ENCODE data around the gene WDR26. TPM values are rescaled to one million over a fixed set of nuclear protein-coding genes. Genes with fewer than 3 reads are reported as not detected.

Gene WDR26
- total RNA-seq, 1 donor from 2014 or later: 22.2 TPM

DNA sequence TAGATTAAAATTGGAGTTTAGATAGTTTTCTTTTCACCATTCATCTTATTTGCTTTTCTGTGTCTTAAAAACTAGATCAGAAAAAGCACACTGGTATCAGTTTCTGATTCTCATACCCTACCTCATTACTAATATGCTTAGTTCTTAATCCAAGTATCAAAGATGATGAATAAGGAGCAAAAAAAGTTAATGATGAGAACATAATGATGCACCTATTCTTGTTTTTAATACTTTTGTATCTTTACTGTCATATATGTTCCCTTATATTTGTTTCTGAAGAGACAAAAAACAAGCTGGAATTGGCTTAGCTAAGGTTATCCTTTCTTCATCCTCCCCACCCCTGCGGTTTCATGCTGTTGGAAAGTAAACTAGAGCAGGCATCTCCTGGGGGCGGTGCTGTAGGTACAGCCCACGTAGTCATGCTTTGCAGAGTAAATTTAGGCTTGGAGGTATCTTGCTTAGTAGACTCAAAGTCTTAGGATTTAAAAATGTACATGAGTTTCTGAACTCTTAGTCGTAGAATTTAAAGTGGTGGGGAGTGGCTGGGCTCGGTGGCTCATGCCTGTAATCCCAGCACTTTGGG is 61.5 kb downstream of the WDR26 start:
- no peak overlapping the region for H3K4me3 ChIP-seq (ENCODE audit: low read depth, low read length)
- DNase-seq (ENCODE audit: low read depth): no peak
- TF ChIP-seq, protein P1, sequence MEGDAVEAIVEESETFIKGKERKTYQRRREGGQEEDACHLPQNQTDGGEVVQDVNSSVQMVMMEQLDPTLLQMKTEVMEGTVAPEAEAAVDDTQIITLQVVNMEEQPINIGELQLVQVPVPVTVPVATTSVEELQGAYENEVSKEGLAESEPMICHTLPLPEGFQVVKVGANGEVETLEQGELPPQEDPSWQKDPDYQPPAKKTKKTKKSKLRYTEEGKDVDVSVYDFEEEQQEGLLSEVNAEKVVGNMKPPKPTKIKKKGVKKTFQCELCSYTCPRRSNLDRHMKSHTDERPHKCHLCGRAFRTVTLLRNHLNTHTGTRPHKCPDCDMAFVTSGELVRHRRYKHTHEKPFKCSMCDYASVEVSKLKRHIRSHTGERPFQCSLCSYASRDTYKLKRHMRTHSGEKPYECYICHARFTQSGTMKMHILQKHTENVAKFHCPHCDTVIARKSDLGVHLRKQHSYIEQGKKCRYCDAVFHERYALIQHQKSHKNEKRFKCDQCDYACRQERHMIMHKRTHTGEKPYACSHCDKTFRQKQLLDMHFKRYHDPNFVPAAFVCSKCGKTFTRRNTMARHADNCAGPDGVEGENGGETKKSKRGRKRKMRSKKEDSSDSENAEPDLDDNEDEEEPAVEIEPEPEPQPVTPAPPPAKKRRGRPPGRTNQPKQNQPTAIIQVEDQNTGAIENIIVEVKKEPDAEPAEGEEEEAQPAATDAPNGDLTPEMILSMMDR (conservative IDR thresholded peaks at IDR 0.05; ENCODE audit: low read depth, low read length): no peak

DNA sequence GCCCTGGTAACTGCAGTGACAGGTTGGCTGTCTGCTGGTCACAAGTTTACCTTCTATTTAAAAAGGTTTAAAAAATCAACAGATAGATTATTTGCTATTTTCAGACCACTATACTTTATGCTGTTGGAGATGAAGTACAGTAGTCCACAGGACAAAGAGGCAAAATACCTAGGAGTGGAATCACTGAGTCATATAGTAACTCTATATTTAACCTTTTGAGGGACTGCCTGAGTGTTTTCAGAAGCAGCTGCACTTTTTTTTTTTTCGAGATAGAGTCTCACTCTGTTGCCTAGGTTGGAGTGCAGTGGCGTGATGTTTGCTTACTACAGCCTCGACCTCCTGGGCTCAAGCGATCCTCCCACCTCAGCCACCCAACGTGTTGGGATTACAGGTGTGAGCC is 66.2 kb downstream of the WDR26 start:
- DNase-seq (ENCODE audit: low read depth): no peak
- TF ChIP-seq, protein P1 (conservative IDR thresholded peaks at IDR 0.05; ENCODE audit: low read depth, low read length): no peak
- no peak overlapping the region for H3K4me3 ChIP-seq (ENCODE audit: low read depth, low read length)

DNA sequence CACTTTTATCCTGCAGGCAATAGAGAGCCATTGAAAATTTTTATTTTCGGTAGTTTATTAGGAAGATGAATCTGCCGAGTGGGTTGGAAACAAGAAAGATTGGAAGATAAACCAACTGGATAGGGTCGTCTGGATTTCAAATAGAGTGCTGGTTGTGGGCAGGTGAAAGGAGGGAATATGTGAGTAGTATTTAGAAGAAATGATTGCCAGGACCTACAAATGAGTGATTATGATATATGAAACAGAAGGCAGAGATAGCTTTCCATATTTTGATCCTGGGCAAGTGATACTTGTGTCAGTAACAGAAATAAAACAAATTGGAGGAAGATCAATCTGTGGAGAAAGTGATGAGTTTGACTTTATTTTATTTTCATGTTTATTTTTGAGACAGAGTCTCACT is 75.4 kb downstream of the WDR26 start:
- TF ChIP-seq, protein P1 (conservative IDR thresholded peaks at IDR 0.05; ENCODE audit: low read depth, low read length): no peak
- no peak for DNase-seq (ENCODE audit: low read depth)
- H3K4me3 ChIP-seq (ENCODE audit: low read depth, low read length): no peak overlapping the region

GRCh38 chr1:224358237-224358636 is 76.4 kb downstream of the WDR26 start:
- H3K4me3 ChIP-seq (ENCODE audit: low read depth, low read length): peak overlapping the region; percentile 63
- DNase-seq (ENCODE audit: low read depth): no peak
- TF ChIP-seq, protein P1 (conservative IDR thresholded peaks at IDR 0.05; ENCODE audit: low read depth, low read length): no peak

DNA sequence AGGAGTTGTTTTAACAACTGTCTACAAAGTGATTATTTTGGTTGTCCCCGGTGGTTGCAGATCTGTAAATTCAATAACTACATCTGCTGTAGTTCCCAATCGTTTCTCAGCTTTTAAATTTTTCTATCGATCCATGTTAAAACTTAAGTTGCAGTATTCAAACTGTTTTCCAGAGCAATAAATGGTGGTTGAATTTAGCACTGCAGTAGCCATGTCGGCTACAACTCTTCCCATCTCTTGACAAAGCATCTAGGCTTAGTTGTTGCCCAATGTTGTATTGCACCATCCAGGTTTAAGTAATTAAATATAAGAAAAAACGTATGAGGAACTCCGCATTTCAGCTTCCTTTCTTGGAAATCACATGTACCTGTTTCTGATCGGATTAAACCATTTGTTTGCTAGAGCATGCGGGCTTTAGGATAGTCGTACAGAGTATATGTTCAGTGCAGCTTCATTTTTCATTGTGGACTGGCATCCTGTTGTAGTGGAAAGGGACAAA is 76.9 kb downstream of the WDR26 start:
- H3K4me3 ChIP-seq (ENCODE audit: low read depth, low read length): peak overlapping the region; percentile 63
- no peak for DNase-seq (ENCODE audit: low read depth)
- TF ChIP-seq, protein P1 (conservative IDR thresholded peaks at IDR 0.05; ENCODE audit: low read depth, low read length): no peak

DNA sequence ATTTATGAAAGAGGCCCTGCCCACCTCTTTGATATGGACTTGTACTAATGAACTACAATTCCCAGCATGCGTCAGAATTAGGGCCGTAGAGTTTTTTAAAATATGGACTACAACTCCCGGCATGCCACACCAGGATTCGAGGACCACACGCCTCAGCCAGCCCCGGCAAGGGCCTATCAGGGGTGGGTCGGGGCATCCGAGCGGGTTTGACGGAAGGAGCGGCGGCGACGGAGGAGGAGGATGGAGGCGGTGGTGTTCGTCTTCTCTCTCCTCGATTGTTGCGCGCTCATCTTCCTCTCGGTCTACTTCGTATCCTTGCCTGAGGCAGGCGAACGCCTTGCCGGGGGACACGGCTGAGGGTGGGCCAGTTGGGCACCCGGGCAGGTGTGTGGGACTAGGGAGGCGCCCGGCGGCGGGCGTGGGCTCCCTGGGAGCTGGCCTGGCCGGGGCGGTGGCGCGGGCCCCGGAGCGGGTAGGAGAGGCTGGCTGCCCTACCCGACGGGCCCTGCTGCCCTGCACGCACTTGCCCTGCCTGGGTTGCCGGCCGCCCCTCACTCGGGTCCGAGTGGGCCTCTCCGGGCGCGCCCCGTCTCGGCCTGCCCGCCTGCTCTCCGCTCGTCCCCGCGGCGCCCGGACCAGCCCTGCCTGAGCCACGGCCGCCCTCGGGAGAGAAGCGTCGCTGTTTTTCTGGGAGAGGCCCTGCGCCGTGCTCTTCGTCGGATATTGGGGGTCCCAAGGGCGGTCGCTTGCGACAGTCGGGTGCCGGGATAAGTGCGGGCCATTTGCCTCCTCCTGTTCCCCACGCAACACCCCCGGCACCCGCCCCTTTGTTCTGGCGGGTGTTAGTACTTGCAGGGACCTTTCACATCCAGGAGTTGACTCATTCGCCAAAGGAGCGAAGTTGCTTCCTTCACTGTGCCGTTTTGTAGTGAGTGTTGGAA is 77.6 kb downstream of the WDR26 start, which contains the start of gene CNIH4:
CNIH4 (plus strand) TSS at position 195 of the 941 bp plus-strand sequence; CDS start at position 241, 46 bp downstream.
- peak within 1 kb of the TSS; percentile 63 for H3K4me3 ChIP-seq (ENCODE audit: low read depth, low read length)
- no peak for DNase-seq (ENCODE audit: low read depth)
- TF ChIP-seq, protein P1 (conservative IDR thresholded peaks at IDR 0.05; ENCODE audit: low read depth, low read length): no peak

All from epithelial cell of proximal tubule (primary cell).